A673 (cell line): ENCODE data around the gene MYO1F. TPM values are rescaled to one million over a fixed set of nuclear protein-coding genes. Genes with fewer than 3 reads are reported as not detected.

Experiments used
- BruUV-seq: library from RNA; stranded (reverse); fragments of 400-500 nt; replicated peaks from 2 replicates; lab custom pipeline; 2021; lab: Mats Ljungman, UMichigan
- CTCF ChIA-PET: fragments of 300-600 bp; sonication (Branson Sonifier 250); formaldehyde crosslinking; loops from one replicate; lab custom pipeline; 2022; ENCODE audit warnings: antibody characterized with exemption; lab: Charles Lee
- POLR2A ChIA-PET: fragments of 300-600 bp; sonication (Branson Sonifier 250); formaldehyde crosslinking; loops from one replicate; lab custom pipeline; 2022; ENCODE audit warnings: antibody characterized with exemption; ENCODE audit not compliant: low non-redundant PET; lab: Charles Lee
- DNase-seq: peaks from one replicate; pipeline ENCODE4 v3.0.0-alpha.2; 2015; ENCODE audit warnings: low spot score
- H3K27ac ChIP-seq: fragments of 200-600 bp; sonication (generic); 2 replicates; pipeline ENCODE4 v1.5.1; 2016; ENCODE audit warnings: mixed run types, low read depth, mild to moderate bottlenecking, mixed read lengths, antibody characterized with exemption, low read length; ENCODE audit not compliant: poor library complexity, severe bottlenecking
- H3K27me3 ChIP-seq: fragments of 200-600 bp; sonication (generic); replicated peaks from 2 replicates; pipeline ENCODE4 v1.6.1; 2017; ENCODE audit warnings: mixed run types, low read depth, mild to moderate bottlenecking, mixed read lengths, antibody characterized with exemption, low read length; ENCODE audit not compliant: insufficient read depth, poor library complexity
- H3K36me3 ChIP-seq: fragments of 200-600 bp; sonication (generic); 2 replicates; pipeline ENCODE4 v1.6.1; 2016; ENCODE audit warnings: mixed run types, mild to moderate bottlenecking, mixed read lengths, antibody characterized with exemption, low read length; ENCODE audit not compliant: insufficient read depth, poor library complexity, severe bottlenecking
- H3K4me1 ChIP-seq: fragments of 200-600 bp; sonication (generic); 2 replicates; pipeline ENCODE4 v1.6.1; 2017; ENCODE audit warnings: mixed run types, mild to moderate bottlenecking, mixed read lengths, antibody characterized with exemption, low read length; ENCODE audit not compliant: insufficient read depth, poor library complexity, severe bottlenecking
- H3K4me3 ChIP-seq: fragments of 200-600 bp; sonication (generic); 2 replicates; pipeline ENCODE4 v1.5.1; 2016; ENCODE audit warnings: low read depth, mixed run types, mild to moderate bottlenecking, mixed read lengths, low read length; ENCODE audit not compliant: poor library complexity, severe bottlenecking
- H3K9me3 ChIP-seq: fragments of 200-600 bp; sonication (generic); 2 replicates; pipeline ENCODE4 v1.6.1; 2016; ENCODE audit warnings: mixed run types, low read depth, mild to moderate bottlenecking, mixed read lengths, antibody characterized with exemption, low read length; ENCODE audit not compliant: poor library complexity, severe bottlenecking
- EZH2 ChIP-seq: fragments of 200-600 bp; sonication (generic); IDR thresholded peaks from 2 replicates; pipeline ENCODE4 v1.6.1; 2017; ENCODE audit warnings: borderline replicate concordance, low read depth, mild to moderate bottlenecking, mixed read lengths, antibody characterized with exemption, low read length; ENCODE audit not compliant: poor library complexity, severe bottlenecking
- intact Hi-C: fragments of 100-400 bp; cut with micrococcal nuclease; formaldehyde crosslinking; loops from one replicate; pipeline ENCODE4 v1.10.0; 2022; ENCODE audit not compliant: unreplicated experiment
- total RNA-seq: library from RNA; stranded (reverse); gene quantifications from 2 replicates; pipeline ENCODE4 v1.2.3, GENCODE V29; 2021
- TF ChIP-seq, protein P1 (sequence below): fragments of 300-800, 200-600 bp; sonication (generic); conservative IDR thresholded peaks from 2 replicates; pipeline ENCODE4 v1.5.1; 2017; ENCODE audit warnings: low read depth, mild to moderate bottlenecking, antibody characterized with exemption, low read length, moderate library complexity, mixed read lengths

MYO1F gene
- total RNA-seq, 1 experiment from 2014 or later = 0.26 TPM

DNA sequence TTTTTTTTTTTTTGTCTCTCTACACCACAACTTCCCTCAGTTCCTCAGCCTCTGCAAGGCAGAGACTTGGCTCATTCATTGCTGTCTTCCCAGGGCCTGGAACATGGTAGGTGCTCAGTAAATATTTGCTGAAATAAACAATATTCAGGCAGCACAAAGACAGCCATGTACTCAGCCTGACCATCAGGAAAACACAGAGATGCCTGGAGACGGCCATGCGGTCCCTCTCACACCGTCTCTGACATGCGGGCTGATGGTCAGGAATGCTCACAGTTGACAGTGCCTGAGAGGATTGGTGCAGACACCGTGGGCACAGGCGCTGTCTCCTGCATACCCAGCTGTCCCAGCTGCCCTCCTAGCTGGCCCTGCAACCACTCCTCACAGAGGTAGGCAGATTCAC is 75.7 kb downstream of the MYO1F start:
- Histone ChIP-seq H3K9me3 (no peaks in the 10 kb centered on the region), H3K27me3 (no peaks in the 10 kb centered on the region), H3K4me1 (peaks cover 20% of the 10 kb centered on the region), H3K36me3 (no peaks in the 10 kb centered on the region), H3K27ac (no peak overlapping the region), H3K4me3 (no peak overlapping the region)
- ChIA-PET CTCF (no interaction called here), POLR2A (no interaction called here)
- BruUV-seq = no TSS peak
- no peak for DNase-seq
- TF ChIP-seq, protein P1, sequence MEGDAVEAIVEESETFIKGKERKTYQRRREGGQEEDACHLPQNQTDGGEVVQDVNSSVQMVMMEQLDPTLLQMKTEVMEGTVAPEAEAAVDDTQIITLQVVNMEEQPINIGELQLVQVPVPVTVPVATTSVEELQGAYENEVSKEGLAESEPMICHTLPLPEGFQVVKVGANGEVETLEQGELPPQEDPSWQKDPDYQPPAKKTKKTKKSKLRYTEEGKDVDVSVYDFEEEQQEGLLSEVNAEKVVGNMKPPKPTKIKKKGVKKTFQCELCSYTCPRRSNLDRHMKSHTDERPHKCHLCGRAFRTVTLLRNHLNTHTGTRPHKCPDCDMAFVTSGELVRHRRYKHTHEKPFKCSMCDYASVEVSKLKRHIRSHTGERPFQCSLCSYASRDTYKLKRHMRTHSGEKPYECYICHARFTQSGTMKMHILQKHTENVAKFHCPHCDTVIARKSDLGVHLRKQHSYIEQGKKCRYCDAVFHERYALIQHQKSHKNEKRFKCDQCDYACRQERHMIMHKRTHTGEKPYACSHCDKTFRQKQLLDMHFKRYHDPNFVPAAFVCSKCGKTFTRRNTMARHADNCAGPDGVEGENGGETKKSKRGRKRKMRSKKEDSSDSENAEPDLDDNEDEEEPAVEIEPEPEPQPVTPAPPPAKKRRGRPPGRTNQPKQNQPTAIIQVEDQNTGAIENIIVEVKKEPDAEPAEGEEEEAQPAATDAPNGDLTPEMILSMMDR = no peak
- TF ChIP-seq EZH2 = no peak
- intact Hi-C loops = no loop called here

DNA sequence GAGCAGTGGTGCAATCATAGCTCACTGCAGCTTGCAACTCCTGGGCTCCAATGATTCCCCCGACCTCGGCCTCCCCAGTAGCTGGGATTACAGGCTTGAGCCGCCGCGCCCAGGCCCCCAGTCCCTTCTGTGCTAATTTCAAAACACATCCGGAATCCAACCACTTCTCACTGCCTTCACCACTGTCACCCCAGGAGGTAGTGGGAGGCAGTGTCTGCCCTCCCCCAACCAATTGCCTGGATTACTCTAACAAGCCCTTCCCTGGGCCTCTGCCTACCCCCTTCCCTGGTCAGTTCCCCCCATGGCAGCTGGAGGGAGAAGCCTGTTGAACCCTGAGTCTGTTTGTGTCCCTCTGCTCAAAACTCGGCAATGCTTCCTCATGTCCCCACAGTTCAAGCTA is 77.1 kb downstream of the MYO1F start:
- Histone ChIP-seq H3K4me3 (no peak overlapping the region), H3K9me3 (no peaks in the 10 kb centered on the region), H3K27ac (no peak overlapping the region), H3K4me1 (peaks cover 10% of the 10 kb centered on the region), H3K27me3 (no peaks in the 10 kb centered on the region), H3K36me3 (no peaks in the 10 kb centered on the region)
- BruUV-seq = no TSS peak
- intact Hi-C loops = no loop called here
- TF ChIP-seq EZH2 = no peak
- TF ChIP-seq, protein P1 = no peak
- POLR2A ChIA-PET = no interaction called here
- CTCF ChIA-PET = no interaction called here
- DNase-seq = peak; percentile 65

GRCh38 chr19:8499048-8499833 is 78.0 kb downstream of the MYO1F start:
- CTCF ChIA-PET = no interaction called here

More at GRCh38 chr19:8499048-8499833, 78.0 kb downstream of the MYO1F start:
- no peak for DNase-seq
- H3K27ac ChIP-seq = no peak overlapping the region
- no TSS peak for BruUV-seq
- no peak for TF ChIP-seq EZH2
- TF ChIP-seq, protein P1 = no peak
- no peaks in the 10 kb centered on the region for H3K36me3 ChIP-seq
- no peaks in the 10 kb centered on the region for H3K9me3 ChIP-seq
- intact Hi-C loops = no loop called here
- H3K27me3 ChIP-seq = no peaks in the 10 kb centered on the region
- H3K4me3 ChIP-seq = no peak overlapping the region
- POLR2A ChIA-PET = no interaction called here
- H3K4me1 ChIP-seq = peaks cover 10% of the 10 kb centered on the region
